DND-41 (cell line): Measurements from ENCODE around the gene ZPR1.

Experiments
- CTCF ChIP-seq: IDR thresholded peaks from 2 replicates; pipeline ENCODE4 v1.5.1; 2012; ENCODE audit warnings: borderline replicate concordance, low read length, moderate library complexity, mild to moderate bottlenecking; ENCODE audit not compliant: poor library complexity, severe bottlenecking; ENCODE audit errors: extremely low read depth
- EZH2 ChIP-seq: IDR thresholded peaks from 3 replicates; pipeline ENCODE4 v1.6.1; 2012; ENCODE audit warnings: borderline replicate concordance, low read depth, mild to moderate bottlenecking, moderate library complexity, low read length, inconsistent platforms; ENCODE audit not compliant: severe bottlenecking

GRCh38 chr11:116794851-116795250 lies 7.0 kb upstream of the ZPR1 start:
- TF ChIP-seq CTCF (no peak), EZH2 (no peak)
